SK-N-SH (cell line): ENCODE results near the gene FBXW8. TPM values are rescaled to one million over a fixed set of nuclear protein-coding genes. Genes with fewer than 3 reads are reported as not detected.

Source experiments
- CTCF ChIA-PET: fragments of 300-600, 350-600 bp; formaldehyde crosslinking; extraction: SDS; loops from one replicate; lab custom pipeline; 2021; lab: Yijun Ruan, JAX
- POLR2A ChIA-PET: fragments of 350-600 bp; sonication (Branson Sonifier 250); formaldehyde crosslinking; extraction: SDS; loops from one replicate; lab custom pipeline; 2020; ENCODE audit warnings: antibody characterized with exemption, inconsistent platforms; lab: Yijun Ruan, JAX
- DNase-seq: peaks from one replicate; pipeline ENCODE4 v3.0.0; 2012
- H2AFZ ChIP-seq: fragments of 200-600 bp; sonication (generic); 2 replicates; pipeline ENCODE4 v1.8.1; 2016; ENCODE audit warnings: antibody characterized with exemption, mild to moderate bottlenecking, low read depth
- H3F3A ChIP-seq: fragments of 200-600 bp; sonication (generic); replicated peaks from 2 replicates; pipeline ENCODE3; 2016; ENCODE audit warnings: antibody characterized with exemption, mild to moderate bottlenecking; ENCODE audit not compliant: insufficient read depth
- H3K27ac ChIP-seq, 2 experiments: fragments of 200-500 bp in 1 of 2; fragments of 200-600 bp in 1 of 2; sonication (Bioruptor generic) in 1 of 2; sonication (generic), shearing (Covaris generic) in 1 of 2; 2 replicates each; pipeline versions ENCODE4 v1.5.1 to v1.6.1; 2014 to 2016; ENCODE audit warnings: low read depth in 2 of 2, inconsistent platforms in 1 of 2, low read length in 1 of 2, mild to moderate bottlenecking in 1 of 2, mixed read lengths in 1 of 2
- H3K27me3 ChIP-seq: fragments of 200-600 bp; sonication (generic), shearing (Covaris generic); 2 replicates; pipeline ENCODE4 v1.6.1; 2016; ENCODE audit warnings: mixed run types; ENCODE audit not compliant: insufficient read depth
- H3K36me3 ChIP-seq, 2 experiments: fragments of 200-500 bp in 1 of 2; fragments of 200-600 bp in 1 of 2; sonication (Bioruptor generic) in 1 of 2; sonication (generic) in 1 of 2; replicated peaks in 1 of 2; 2 replicates each; pipeline versions ENCODE3 to v1.5.1; 2014 to 2016; ENCODE audit warnings: low read length in 1 of 2, mild to moderate bottlenecking in 1 of 2; ENCODE audit not compliant: insufficient read depth in 2 of 2, control insufficient read depth in 1 of 2
- H3K4me1 ChIP-seq, 2 experiments: fragments of 200-500 bp in 1 of 2; fragments of 200-600 bp in 1 of 2; sonication (Bioruptor generic) in 1 of 2; sonication (generic), shearing (Covaris generic) in 1 of 2; 2 replicates each; pipeline versions ENCODE4 v1.5.1 to v1.6.1; 2014 to 2016; ENCODE audit warnings: low read depth in 1 of 2, low read length in 1 of 2, mixed run types in 1 of 2; ENCODE audit not compliant: insufficient read depth in 2 of 2, control insufficient read depth in 1 of 2
- H3K4me2 ChIP-seq: fragments of 200-600 bp; sonication (generic), shearing (Covaris generic); 2 replicates; pipeline ENCODE4 v1.6.1; 2017; ENCODE audit warnings: mixed run types
- H3K4me3 ChIP-seq, 2 experiments: fragments of 200-500 bp in 1 of 2; fragments of 200-600 bp in 1 of 2; sonication (Bioruptor generic) in 1 of 2; sonication (generic), shearing (Covaris generic) in 1 of 2; 2 replicates each; pipeline versions ENCODE4 v1.5.1 to v1.8.1; 2014 to 2016; ENCODE audit warnings: low read depth in 2 of 2, inconsistent platforms in 1 of 2, low read length in 1 of 2, mild to moderate bottlenecking in 1 of 2, mixed read lengths in 1 of 2, moderate library complexity in 1 of 2
- H3K79me2 ChIP-seq: fragments of 200-600 bp; sonication (generic); 2 replicates; pipeline ENCODE4 v1.8.1; 2017; ENCODE audit warnings: mild to moderate bottlenecking; ENCODE audit not compliant: insufficient read depth
- H3K9ac ChIP-seq: fragments of 200-600 bp; sonication (generic); 2 replicates; pipeline ENCODE4 v1.6.1; 2017; ENCODE audit warnings: mixed run types
- H3K9me2 ChIP-seq: fragments of 200-600 bp; sonication (generic); 2 replicates; pipeline ENCODE4 v1.6.1; 2017; ENCODE audit warnings: mixed run types
- H3K9me3 ChIP-seq: fragments of 200-600 bp; sonication (generic); 2 replicates; pipeline ENCODE4 v1.6.1; 2017; ENCODE audit warnings: mixed run types, mild to moderate bottlenecking, moderate library complexity
- H4K20me1 ChIP-seq: fragments of 200-600 bp; sonication (generic); 2 replicates; pipeline ENCODE4 v1.6.1; 2017; ENCODE audit warnings: mild to moderate bottlenecking, mixed run types; ENCODE audit not compliant: insufficient read depth
- ELF1 ChIP-seq: IDR thresholded peaks from 2 replicates; pipeline ENCODE4 v1.4.0; 2012
- EP300 ChIP-seq, 2 experiments: IDR thresholded peaks; 2 replicates each; pipeline versions ENCODE4 v1.4.0 to v1.6.1; 2012; ENCODE audit warnings: borderline replicate concordance in 1 of 2, low read depth in 1 of 2, low read length in 1 of 2
- FOXJ3 ChIP-seq: sonication (generic); formaldehyde crosslinking; IDR thresholded peaks from 2 replicates; pipeline ENCODE4 v1.5.1; 2020; ENCODE audit warnings: mild to moderate bottlenecking, missing genetic modification reagents
- FOXM1 ChIP-seq: IDR thresholded peaks from 2 replicates; pipeline ENCODE4 v1.4.0; 2012; ENCODE audit warnings: low read depth, mild to moderate bottlenecking
- GATA2 ChIP-seq: sonication (generic); formaldehyde crosslinking; IDR thresholded peaks from 2 replicates; pipeline ENCODE4 v1.5.0; 2020; ENCODE audit warnings: mild to moderate bottlenecking, missing genetic modification reagents
- JUND ChIP-seq: IDR thresholded peaks from 2 replicates; pipeline ENCODE4 v1.4.0; 2012
- NFIC ChIP-seq: IDR thresholded peaks from 2 replicates; pipeline ENCODE4 v1.4.0; 2012; ENCODE audit warnings: borderline replicate concordance
- PBX3 ChIP-seq: IDR thresholded peaks from 2 replicates; pipeline ENCODE4; 2012
- RCOR1 ChIP-seq: fragments of 150-350 bp; IDR thresholded peaks from 2 replicates; pipeline ENCODE4 v1.6.1; 2017; ENCODE audit warnings: antibody characterized with exemption, low read length
- RFX5 ChIP-seq: IDR thresholded peaks from 2 replicates; pipeline ENCODE4 v1.6.1; 2012; ENCODE audit warnings: mild to moderate bottlenecking, improper control_type of control experiment, low read length
- RXRA ChIP-seq: IDR thresholded peaks from 2 replicates; pipeline ENCODE4 v1.4.0; 2012; ENCODE audit warnings: low read depth, mild to moderate bottlenecking, borderline replicate concordance
- WGBS: methylation state at CpG from one replicate; pipeline ENCODE4 v1.1.6; 2017; ENCODE audit warnings: low lambda C conversion rate; 5-methylcytosine and 5-hydroxymethylcytosine counted together
- polyA plus RNA-seq, 3 experiments: library from polyadenylated mRNA; depleted of rRNA; stranded (reverse); fragments of >200 nt; gene quantifications; 2 replicates each; pipeline ENCODE4 v1.2.3, GENCODE V29; 2012
- TF ChIP-seq, protein P1 (sequence below): IDR thresholded peaks from 2 replicates; pipeline ENCODE4 v1.6.1; 2012; ENCODE audit warnings: mild to moderate bottlenecking, low read depth, low read length, moderate library complexity

FBXW8 gene
- polyA plus RNA-seq, 1 of the 3 experiments (the other 2 are of a cell fraction) = 15.6 TPM

- TF ChIP-seq, protein P1, sequence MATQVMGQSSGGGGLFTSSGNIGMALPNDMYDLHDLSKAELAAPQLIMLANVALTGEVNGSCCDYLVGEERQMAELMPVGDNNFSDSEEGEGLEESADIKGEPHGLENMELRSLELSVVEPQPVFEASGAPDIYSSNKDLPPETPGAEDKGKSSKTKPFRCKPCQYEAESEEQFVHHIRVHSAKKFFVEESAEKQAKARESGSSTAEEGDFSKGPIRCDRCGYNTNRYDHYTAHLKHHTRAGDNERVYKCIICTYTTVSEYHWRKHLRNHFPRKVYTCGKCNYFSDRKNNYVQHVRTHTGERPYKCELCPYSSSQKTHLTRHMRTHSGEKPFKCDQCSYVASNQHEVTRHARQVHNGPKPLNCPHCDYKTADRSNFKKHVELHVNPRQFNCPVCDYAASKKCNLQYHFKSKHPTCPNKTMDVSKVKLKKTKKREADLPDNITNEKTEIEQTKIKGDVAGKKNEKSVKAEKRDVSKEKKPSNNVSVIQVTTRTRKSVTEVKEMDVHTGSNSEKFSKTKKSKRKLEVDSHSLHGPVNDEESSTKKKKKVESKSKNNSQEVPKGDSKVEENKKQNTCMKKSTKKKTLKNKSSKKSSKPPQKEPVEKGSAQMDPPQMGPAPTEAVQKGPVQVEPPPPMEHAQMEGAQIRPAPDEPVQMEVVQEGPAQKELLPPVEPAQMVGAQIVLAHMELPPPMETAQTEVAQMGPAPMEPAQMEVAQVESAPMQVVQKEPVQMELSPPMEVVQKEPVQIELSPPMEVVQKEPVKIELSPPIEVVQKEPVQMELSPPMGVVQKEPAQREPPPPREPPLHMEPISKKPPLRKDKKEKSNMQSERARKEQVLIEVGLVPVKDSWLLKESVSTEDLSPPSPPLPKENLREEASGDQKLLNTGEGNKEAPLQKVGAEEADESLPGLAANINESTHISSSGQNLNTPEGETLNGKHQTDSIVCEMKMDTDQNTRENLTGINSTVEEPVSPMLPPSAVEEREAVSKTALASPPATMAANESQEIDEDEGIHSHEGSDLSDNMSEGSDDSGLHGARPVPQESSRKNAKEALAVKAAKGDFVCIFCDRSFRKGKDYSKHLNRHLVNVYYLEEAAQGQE = no peak
- TF ChIP-seq RFX5 (no peak), FOXM1 (no peak), EP300 (IDR thresholded peaks at IDR 0.05; ENCODE audit: borderline replicate concordance in 1 of 2, low read depth in 1 of 2, low read length in 1 of 2) (peak in 1 of 2 experiments; percentile 64; a peak in 2 of 4 replicates), RXRA (no peak), NFIC (no peak)
- TF ChIP-seq, all 33 proteins: peak for 5
These were observed 68.2 kb downstream of the FBXW8 start (continued) for GRCh38 chr12:116978791-116979508.

DNA sequence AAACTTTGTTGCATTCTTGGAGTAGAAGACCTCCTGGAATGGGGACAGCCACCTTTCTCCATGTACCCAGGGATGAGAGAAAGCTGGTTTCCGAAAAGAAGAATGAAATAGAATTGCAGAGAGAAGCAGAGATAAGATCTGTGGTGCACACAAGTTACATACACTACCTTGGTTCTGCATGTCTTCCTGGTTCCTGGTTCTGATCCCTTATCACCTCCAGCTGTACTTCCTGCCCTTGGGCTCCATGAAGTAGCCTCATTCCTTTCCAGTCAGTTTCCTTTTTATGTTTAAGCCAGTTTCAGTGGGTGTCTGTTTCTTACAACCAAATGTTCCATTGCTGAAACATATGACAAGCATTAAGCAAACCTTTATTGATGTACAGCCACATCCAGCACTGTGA, 69.3 kb downstream of the FBXW8 start:
- DNase-seq = no peak
- Histone ChIP-seq H3K27ac (peak overlapping the region in 1 of 2 experiments; percentile 76; a peak in 2 of 4 replicates), H2AFZ (no peak overlapping the region), H3K9ac (no peak overlapping the region), H3K79me2 (0 out of 2 replicates have a peak, but pooled peaks cover 8% of the 10 kb centered on the region), H3K36me3 (peaks cover 7 to 28% of the 10 kb centered on the region in 2 experiments), H3K9me2 (no peaks in the 10 kb centered on the region), H3K27me3 (no peaks in the 10 kb centered on the region), H3K4me2 (no peak overlapping the region; the same call in 1 of the 2 replicates), H3K9me3 (no peaks in the 10 kb centered on the region), H4K20me1 (no peaks in the 10 kb centered on the region), H3K4me1 (peaks cover 19 to 29% of the 10 kb centered on the region in 2 experiments), H3F3A (peaks cover 45% of the 10 kb centered on the region), H3K4me3 (no peak overlapping the region)
- TF ChIP-seq GATA2 (peak; percentile 79), RCOR1 (peak; percentile 77; the same call in 1 of the 2 replicates), PBX3 (no peak), ELF1 (0 out of 2 replicates have a peak, but pooled peaks have one; percentile 15), JUND (no peak), EP300 (IDR thresholded peaks at IDR 0.05; ENCODE audit: borderline replicate concordance in 1 of 2, low read depth in 1 of 2, low read length in 1 of 2) (peak in 1 of 2 experiments; percentile 71; a peak in 1 of 4 replicates), FOXJ3 (0 out of 2 replicates have a peak, but pooled peaks have one; percentile 27)
- CTCF ChIA-PET = interaction anchor here (1.1 to 1.4 kb wide), 2 partner anchors 11 to 16 kb away, joined by 3 to 4 read pairs; no protein-coding TSS in a partner anchor
- POLR2A ChIA-PET = no interaction called here
- WGBS = 90% methylated on average over 1 of the region's 1 CpG
